NCI-H2171 (cell line): ENCODE data around the gene HTR4.

ENCODE experiments used
- DNase-seq: peaks from one replicate; lab custom pipeline; 2025; lab: John Stamatoyannopoulos, UW

HTR4 gene

GRCh38 chr5:148663509-148663908 is 9.2 kb upstream of the HTR4 start:
- no peak for DNase-seq

GRCh38 chr5:148660346-148660660 is 6.0 kb upstream of the HTR4 start:
- no peak for DNase-seq

GRCh38 chr5:148659641-148660345 is 5.5 kb upstream of the HTR4 start:
- no peak for DNase-seq

GRCh38 chr5:148653291-148653835 is 964 bp downstream of the HTR4 start:
- DNase-seq = no peak

GRCh38 chr5:148651528-148651927 is 2.8 kb downstream of the HTR4 start:
- DNase-seq = no peak

GRCh38 chr5:148645527-148645926 is 8.8 kb downstream of the HTR4 start:
- DNase-seq = no peak

- no peak for DNase-seq
Measured at GRCh38 chr5:148641735-148642134, 12.6 kb downstream of the HTR4 start.

GRCh38 chr5:148640471-148640870 is 13.9 kb downstream of the HTR4 start:
- DNase-seq = no peak

- no peak for DNase-seq
Measured at GRCh38 chr5:148639081-148639480, 15.2 kb downstream of the HTR4 start.

GRCh38 chr5:148636353-148636752 is 18.0 kb downstream of the HTR4 start:
- no peak for DNase-seq

GRCh38 chr5:148635321-148636083 is 18.8 kb downstream of the HTR4 start:
- no peak for DNase-seq

GRCh38 chr5:148633067-148633377 is 21.3 kb downstream of the HTR4 start:
- no peak for DNase-seq

GRCh38 chr5:148632255-148633066 is 21.9 kb downstream of the HTR4 start:
- no peak for DNase-seq

- no peak for DNase-seq
Measured at GRCh38 chr5:148626986-148627385, 27.3 kb downstream of the HTR4 start.

- DNase-seq = no peak
Measured at GRCh38 chr5:148626081-148626613, 28.2 kb downstream of the HTR4 start.

- DNase-seq = no peak
Measured at GRCh38 chr5:148625250-148625649, 29.1 kb downstream of the HTR4 start.

GRCh38 chr5:148623741-148624140 is 30.6 kb downstream of the HTR4 start:
- DNase-seq = no peak

GRCh38 chr5:148623101-148623500 is 31.2 kb downstream of the HTR4 start:
- no peak for DNase-seq

GRCh38 chr5:148620696-148621095 is 33.6 kb downstream of the HTR4 start:
- DNase-seq = no peak

- DNase-seq = no peak
Measured at GRCh38 chr5:148620091-148620490, 34.2 kb downstream of the HTR4 start.

- no peak for DNase-seq
Measured at GRCh38 chr5:148619484-148619883, 34.8 kb downstream of the HTR4 start.

- DNase-seq = no peak
Measured at GRCh38 chr5:148615644-148616275, 38.6 kb downstream of the HTR4 start.
